Psoas muscle (tissue), 8 donors: ENCODE results near the gene ZIC4. TPM values are rescaled to one million over a fixed set of nuclear protein-coding genes. Genes with fewer than 3 reads are reported as not detected.

Experiments used
- ATAC-seq, 4 donors: fragments of 200-7000 bp; cut with Tn5 transposase; one replicate each; pipeline ENCODE4 v1.9.1; 2020; ENCODE audit warnings: moderate library complexity in 3 of 4, mild to moderate bottlenecking in 2 of 4
- DNase-seq, 2 donors: peaks; one replicate each; pipeline ENCODE4 v3.0.0-alpha.2; 2020
- H3K27ac ChIP-seq: fragments of 200-600 bp; one replicate; pipeline ENCODE4 v1.8.0; 2022
- H3K27me3 ChIP-seq, 3 donors: fragments of 200-600 bp in 1 of 3; one replicate each; pipeline versions ENCODE4 v1.6.1 to v1.8.0; 2013 to 2022; ENCODE audit warnings: low read length in 2 of 3, mild to moderate bottlenecking in 2 of 3, moderate library complexity in 1 of 3; ENCODE audit not compliant: insufficient read depth in 3 of 3
- H3K36me3 ChIP-seq, 2 donors: fragments of 200-600 bp in 1 of 2; one replicate each; pipeline versions ENCODE4 v1.6.1 to v1.8.0; 2013 to 2022; ENCODE audit warnings: low read depth in 1 of 2, mild to moderate bottlenecking in 1 of 2, moderate library complexity in 1 of 2; ENCODE audit not compliant: insufficient read depth in 1 of 2
- H3K4me1 ChIP-seq: fragments of 200-600 bp; one replicate; pipeline ENCODE4 v1.8.0; 2022
- H3K4me3 ChIP-seq: fragments of 200-600 bp; one replicate; pipeline ENCODE4 v1.8.0; 2022; ENCODE audit warnings: mild to moderate bottlenecking
- H3K9me3 ChIP-seq: fragments of 200-600 bp; one replicate; pipeline ENCODE4 v1.8.0; 2022
- CTCF ChIP-seq: fragments of 200-600 bp; IDR thresholded peaks from one replicate; pipeline ENCODE4 v1.8.0; 2022; ENCODE audit warnings: antibody characterized with exemption
- WGBS, 3 donors: extraction: QIAGEN DNeasy Blood & Tissue Kit; methylation state at CpG; one replicate each; pipeline versions ENCODE4 v1.1.6 to v1.1.7; 2013; 5-methylcytosine and 5-hydroxymethylcytosine counted together
- intact Hi-C, 2 donors: fragments of 100-400 bp; cut with DNase I; formaldehyde crosslinking; loops; one replicate each; pipeline versions ENCODE4 v1.11.0 to v1.14.2; 2022
- polyA plus RNA-seq, 3 donors: library from polyadenylated mRNA; stranded (reverse); fragments of 200-250 nt; gene quantifications; one replicate each; pipeline ENCODE4 v1.2.3, GENCODE V29; 2013
- total RNA-seq, 4 donors: library from RNA; stranded (reverse); fragmentation: NEBNext Ultra II Directional in 2 of 4; extraction: Animal tissue kit (Norgen Biotek cat#: 25700) in 2 of 4; gene quantifications; one replicate each; pipeline versions ENCODE4 v1.2.1 to v1.2.4, GENCODE V29; 2021 to 2023
- donor health status: healthy with polysubstance abuse.
- donor health status: DM: no; HTN: no; CAD: no; lungs with moderate emphysema.
- donor health status: Bipolar disorder and iron deficiency.
- donor health status: healthy.
- donor health status: DM: yes; HTN: yes; CAD: no.
- donor health status: DM: no; HTN: no; CAD: no.
- donor health status: DM: no; HTN: no; CAD: no.
- donor health status: DM: yes; HTN: yes; CAD: no.

Gene ZIC4
- total and polyA plus RNA-seq, 7 donors, result 0.10 to 1.00 (median 0.46) TPM

- Histone ChIP-seq H3K4me3 (no peak overlapping the region), H3K9me3 (no peaks in the 10 kb centered on the region), H3K4me1 (no peaks in the 10 kb centered on the region), H3K27me3 (peaks cover 0 to 33% (median 3%) of the 10 kb centered on the region in 3 donors), H3K27ac (no peak overlapping the region), H3K36me3 (no peaks in the 10 kb centered on the region)
- intact Hi-C loops, result no loop called here
- WGBS, 3 donors, result 47 to 52% (median 48%) methylated on average over 6 of the region's 6 CpGs
- TF ChIP-seq CTCF, result peak; percentile 4
- DNase-seq, result no peak
- no peak for ATAC-seq
Observed at GRCh38 chr3:147383617-147384016, 22.7 kb downstream of the ZIC4 start.

GRCh38 chr3:147381596-147381995 lies 24.7 kb downstream of the ZIC4 start:
- Histone ChIP-seq H3K4me3 (no peak overlapping the region), H3K36me3 (no peaks in the 10 kb centered on the region), H3K27me3 (peaks cover 4 to 43% (median 10%) of the 10 kb centered on the region in 3 donors), H3K9me3 (no peaks in the 10 kb centered on the region), H3K4me1 (no peaks in the 10 kb centered on the region), H3K27ac (no peak overlapping the region)
- ATAC-seq (no peak), DNase-seq (no peak)
- 57 to 69% (median 69%) methylated on average over 6 of the region's 6 CpGs for WGBS, 3 donors
- intact Hi-C loops, result no loop called here
- TF ChIP-seq CTCF, result no peak

- Histone ChIP-seq H3K27me3 (peaks cover 4 to 44% (median 10%) of the 10 kb centered on the region in 3 donors), H3K4me3 (no peak overlapping the region), H3K4me1 (no peaks in the 10 kb centered on the region), H3K9me3 (no peaks in the 10 kb centered on the region), H3K36me3 (no peaks in the 10 kb centered on the region), H3K27ac (no peak overlapping the region)
- no peak for ATAC-seq
- no peak for DNase-seq
- intact Hi-C loops, result no loop called here
- WGBS, 3 donors, result 57 to 71% (median 66%) methylated on average over 3 of the region's 3 CpGs
- no peak for TF ChIP-seq CTCF
Observed at GRCh38 chr3:147380977-147381376, 25.4 kb downstream of the ZIC4 start.

GRCh38 chr3:147380387-147380951 lies 25.9 kb downstream of the ZIC4 start:
- H3K27ac ChIP-seq, result no peak overlapping the region
- no peak for TF ChIP-seq CTCF
- WGBS, 3 donors, result 48 to 67% (median 65%) methylated on average over 26 of the region's 26 CpGs
- intact Hi-C loops, result no loop called here
- no peaks in the 10 kb centered on the region for H3K4me1 ChIP-seq
- H3K36me3 ChIP-seq, result no peaks in the 10 kb centered on the region
- peaks cover 4 to 49% (median 10%) of the 10 kb centered on the region in 3 donors for H3K27me3 ChIP-seq
- ATAC-seq (no peak), DNase-seq (no peak)
- H3K4me3 ChIP-seq, result no peak overlapping the region
- H3K9me3 ChIP-seq, result no peaks in the 10 kb centered on the region

- TF ChIP-seq CTCF, result no peak
- DNase-seq (no peak), ATAC-seq (no peak)
- H3K9me3 ChIP-seq, result no peaks in the 10 kb centered on the region
- H3K4me1 ChIP-seq, result no peaks in the 10 kb centered on the region
- H3K4me3 ChIP-seq, result no peak overlapping the region
- no peak overlapping the region for H3K27ac ChIP-seq
- peaks cover 4 to 57% (median 10%) of the 10 kb centered on the region in 3 donors for H3K27me3 ChIP-seq
- intact Hi-C loops, result no loop called here
- 42 to 65% (median 61%) methylated on average over 10 of the region's 10 CpGs for WGBS, 3 donors
- H3K36me3 ChIP-seq, result no peaks in the 10 kb centered on the region
Observed at GRCh38 chr3:147379651-147380050, 26.7 kb downstream of the ZIC4 start.
